Activated CD4-positive, alpha-beta T cell treated with anti-CD3 and anti-CD28 coated beads, Interleukin-2, amount 10 ng/mL, durations not matched to agents 7 days and 5 days (primary cell): ENCODE results near the gene CXCR5. TPM values are rescaled to one million over a fixed set of nuclear protein-coding genes. Genes with fewer than 3 reads are reported as not detected.
A peak's percentile ranks its signal among the peaks of the same experiment; 100 is the strongest.

Experiments
- CTCF ChIA-PET: fragments of 350-600 bp; sonication (Branson Sonifier 250); formaldehyde crosslinking; loops from one replicate; lab custom pipeline; 2021; ENCODE audit warnings: antibody characterized with exemption; lab: Charles Lee
- POLR2A ChIA-PET: fragments of 350-600 bp; sonication (Branson Sonifier 250); formaldehyde crosslinking; loops from one replicate; lab custom pipeline; 2021; ENCODE audit warnings: antibody characterized with exemption; lab: Charles Lee
- DNase-seq: peaks from one replicate; pipeline ENCODE4 v3.0.0-alpha.2; 2020
- H3K27ac Mint-ChIP-seq: one replicate; pipeline ENCODE4 v1.8.0; 2021; ENCODE audit warnings: mild to moderate bottlenecking, moderate library complexity, mixed read lengths
- H3K27me3 Mint-ChIP-seq: one replicate; pipeline ENCODE4 v1.8.0; 2021; ENCODE audit warnings: mixed read lengths
- H3K36me3 Mint-ChIP-seq: one replicate; pipeline ENCODE4 v1.8.0; 2021; ENCODE audit warnings: low read depth, mixed read lengths
- H3K4me1 Mint-ChIP-seq: one replicate; pipeline ENCODE4 v1.8.0; 2021; ENCODE audit warnings: mixed read lengths
- H3K4me3 Mint-ChIP-seq: one replicate; pipeline ENCODE4 v1.8.0; 2021; ENCODE audit warnings: mild to moderate bottlenecking, moderate library complexity, mixed read lengths
- H3K9me3 Mint-ChIP-seq: one replicate; pipeline ENCODE4 v1.8.0; 2021; ENCODE audit warnings: mixed read lengths
- total RNA-seq, 2 experiments: library from RNA; stranded (reverse); gene quantifications; one replicate each; pipeline ENCODE4 v1.2.3, GENCODE V29; 2021

CXCR5 gene
- total RNA-seq, 2 experiments from 2014 or later = 0.50 to 0.52 TPM

DNA sequence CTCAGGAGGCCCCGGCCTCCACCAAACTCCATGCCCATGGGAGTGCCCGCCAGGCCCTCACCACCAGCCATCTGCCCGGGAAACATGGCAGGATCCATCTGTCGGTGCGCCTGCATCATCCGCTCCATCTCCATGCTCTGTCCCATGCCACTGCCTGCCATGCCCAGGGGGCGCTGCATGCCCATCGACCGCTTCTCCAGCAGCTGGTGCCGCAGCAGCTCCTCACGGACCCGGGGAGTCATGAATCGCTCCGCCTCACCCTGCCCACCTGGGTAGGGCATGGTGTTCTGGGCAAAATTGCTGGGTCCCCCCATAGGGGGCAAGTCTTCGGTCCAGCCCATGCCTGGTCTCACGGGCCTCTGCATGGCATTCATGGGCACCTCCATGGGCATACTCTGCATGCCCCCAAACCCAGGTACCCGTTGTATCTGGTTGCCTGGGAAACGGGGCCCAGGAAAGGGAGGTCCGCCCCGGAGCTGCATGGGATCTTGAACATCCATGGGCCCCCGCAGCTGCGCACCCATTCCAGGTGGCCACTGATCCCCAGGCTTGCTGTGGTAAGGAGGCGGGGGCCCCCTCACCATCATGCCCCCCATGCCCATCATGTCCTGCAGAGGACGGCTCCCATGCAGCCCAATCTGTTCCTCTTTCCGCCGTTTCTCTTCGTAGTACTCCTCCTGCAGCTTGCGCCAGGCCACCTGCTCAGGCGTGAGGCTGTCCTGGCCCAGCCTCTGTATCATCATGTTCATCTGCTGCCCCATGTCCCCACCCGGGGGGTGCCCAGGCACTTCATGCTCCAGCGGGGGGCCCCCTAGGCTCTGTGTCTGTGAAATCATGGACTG lies 18.0 kb downstream of the CXCR5 start:
- ChIA-PET CTCF (interaction anchor here (1.0 kb wide), 1 partner anchor 19 kb away, joined by 4 read pairs; no protein-coding TSS in a partner anchor), POLR2A (no interaction called here)
- no peak overlapping the region for H3K4me3 Mint-ChIP-seq
- H3K4me1 Mint-ChIP-seq = peaks cover 16% of the 10 kb centered on the region
- H3K9me3 Mint-ChIP-seq = no peaks in the 10 kb centered on the region
- DNase-seq = no peak
- H3K36me3 Mint-ChIP-seq = peaks cover 46% of the 10 kb centered on the region
- peak overlapping the region; percentile 68 for H3K27ac Mint-ChIP-seq
- H3K27me3 Mint-ChIP-seq = no peaks in the 10 kb centered on the region

DNA sequence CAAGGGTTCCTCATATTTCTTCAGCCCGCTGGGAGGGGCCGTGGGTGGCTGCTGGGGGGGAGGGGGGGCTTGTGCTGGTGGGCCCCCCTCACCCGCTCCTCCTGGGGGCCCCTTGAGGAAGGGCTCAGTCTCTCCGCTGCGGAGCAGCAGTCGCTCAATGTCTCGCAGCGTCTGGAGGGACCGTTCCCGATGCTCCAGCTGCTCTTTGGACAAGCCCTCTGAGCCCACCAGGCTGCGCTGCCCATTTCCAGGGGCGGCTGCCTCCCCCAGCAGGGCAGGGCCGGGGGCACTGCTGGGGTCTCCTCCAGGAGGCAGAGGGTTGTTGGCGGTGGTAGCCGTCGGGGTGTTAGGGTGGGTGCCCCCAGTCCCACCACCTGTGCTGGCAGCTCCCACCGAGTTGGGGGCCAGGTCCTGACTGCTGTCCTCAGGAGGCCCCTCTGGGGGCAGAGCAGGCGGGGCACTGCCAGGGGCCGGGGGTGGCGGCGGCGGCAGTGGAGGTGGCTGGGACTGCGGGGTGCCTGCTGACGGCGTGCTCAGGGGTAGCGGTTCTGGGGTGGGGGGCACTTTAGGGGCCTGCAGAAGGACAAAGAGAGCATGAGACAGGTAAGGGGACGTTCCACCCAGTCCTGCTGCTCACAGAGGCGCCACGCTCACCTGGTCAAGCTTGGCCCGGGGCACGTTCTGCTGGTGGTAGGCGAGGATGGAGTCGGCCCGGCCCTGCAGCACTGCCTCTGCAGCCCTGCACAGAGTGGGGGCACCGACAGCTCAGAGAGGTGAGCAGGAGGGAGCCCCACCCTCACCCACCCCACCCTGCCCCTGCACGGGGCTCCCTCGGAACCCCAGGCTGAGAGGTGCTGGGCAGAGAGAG lies 18.9 kb downstream of the CXCR5 start:
- Mint-ChIP-seq H3K27ac (no peak overlapping the region), H3K4me3 (no peak overlapping the region), H3K4me1 (peaks cover 18% of the 10 kb centered on the region), H3K36me3 (peaks cover 51% of the 10 kb centered on the region), H3K9me3 (no peaks in the 10 kb centered on the region), H3K27me3 (no peaks in the 10 kb centered on the region)
- ChIA-PET POLR2A (interaction anchor here (0.6 kb wide), 1 partner anchor 19 kb away, joined by 5 read pairs; the partner anchor contains the start of gene CXCR5), CTCF (interaction anchor here (1.0 to 1.1 kb wide), 2 partner anchors 19 to 213 kb away, joined by 3 to 4 read pairs; no protein-coding TSS in a partner anchor)
- DNase-seq = no peak

- CTCF ChIA-PET = interaction anchor here (1.1 to 3.8 kb wide), 3 partner anchors 8 to 214 kb away, joined by 3 to 17 read pairs (median 3); no protein-coding TSS in a partner anchor
These were observed 19.7 kb downstream of the CXCR5 start for GRCh38 chr11:118903204-118904015.

GRCh38 chr11:118907051-118908042 lies 23.7 kb downstream of the CXCR5 start:
- Mint-ChIP-seq H3K27me3 (no peaks in the 10 kb centered on the region), H3K36me3 (peaks cover 46% of the 10 kb centered on the region), H3K4me3 (no peak overlapping the region), H3K4me1 (peaks cover 46% of the 10 kb centered on the region), H3K27ac (peak overlapping the region; percentile 79), H3K9me3 (no peaks in the 10 kb centered on the region)
- ChIA-PET POLR2A (no interaction called here), CTCF (interaction anchor here (0.5 to 4.3 kb wide), 9 partner anchors 12 to 537 kb away, joined by 3 to 23 read pairs (median 4); partner anchors contain the start of genes CXCR5 and UPK2)
- peak; percentile 90 for DNase-seq

More at GRCh38 chr11:118903204-118904015, 19.7 kb downstream of the CXCR5 start:
- no peaks in the 10 kb centered on the region for H3K9me3 Mint-ChIP-seq
- POLR2A ChIA-PET = no interaction called here
- peaks cover 23% of the 10 kb centered on the region for H3K4me1 Mint-ChIP-seq
- peaks cover 56% of the 10 kb centered on the region for H3K36me3 Mint-ChIP-seq
- no peak for DNase-seq
- no peak overlapping the region for H3K27ac Mint-ChIP-seq
- H3K27me3 Mint-ChIP-seq = no peaks in the 10 kb centered on the region
- no peak overlapping the region for H3K4me3 Mint-ChIP-seq

DNA sequence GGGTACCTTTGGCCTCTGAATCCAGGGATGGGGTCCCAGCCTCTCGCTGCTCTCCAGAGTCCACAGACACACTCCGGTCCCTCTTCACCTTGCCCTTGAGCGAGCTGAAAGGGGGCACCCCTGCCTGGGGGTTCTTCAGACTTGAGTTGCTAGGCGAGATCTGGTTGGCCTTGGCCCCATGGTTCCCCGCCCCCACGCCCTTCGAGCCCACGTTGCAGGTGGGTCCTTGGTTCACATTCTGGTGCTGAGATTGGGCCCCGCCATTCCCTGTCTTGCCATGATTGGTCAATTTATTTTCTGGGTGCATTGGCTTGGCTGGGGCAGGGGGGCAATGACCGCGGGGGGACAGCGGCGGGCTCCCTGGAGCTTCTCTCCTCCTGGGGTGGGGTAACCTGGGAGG lies 24.6 kb downstream of the CXCR5 start:
- no peak overlapping the region for H3K27ac Mint-ChIP-seq
- H3K4me1 Mint-ChIP-seq = peaks cover 55% of the 10 kb centered on the region
- H3K9me3 Mint-ChIP-seq = no peaks in the 10 kb centered on the region
- H3K4me3 Mint-ChIP-seq = no peak overlapping the region
- peaks cover 46% of the 10 kb centered on the region for H3K36me3 Mint-ChIP-seq
- no peaks in the 10 kb centered on the region for H3K27me3 Mint-ChIP-seq
- CTCF ChIA-PET = interaction anchor here (0.5 to 4.3 kb wide), 6 partner anchors 24 to 538 kb away, joined by 3 to 23 read pairs (median 4); partner anchors contain the start of genes CXCR5, DDX6 and UPK2
- no peak for DNase-seq
- POLR2A ChIA-PET = no interaction called here

GRCh38 chr11:118908901-118909618 lies 25.4 kb downstream of the CXCR5 start:
- ChIA-PET CTCF (interaction anchor here (0.6 to 4.3 kb wide), 6 partner anchors 14 to 546 kb away, joined by 3 to 23 read pairs (median 4); partner anchors contain the start of genes DDX6 and UPK2), POLR2A (interaction anchor here (0.6 kb wide), 1 partner anchor 112 kb away, joined by 3 read pairs; no protein-coding TSS in a partner anchor)
- H3K4me1 Mint-ChIP-seq = peaks cover 58% of the 10 kb centered on the region
- H3K36me3 Mint-ChIP-seq = peaks cover 46% of the 10 kb centered on the region
- H3K4me3 Mint-ChIP-seq = no peak overlapping the region
- no peaks in the 10 kb centered on the region for H3K9me3 Mint-ChIP-seq
- no peaks in the 10 kb centered on the region for H3K27me3 Mint-ChIP-seq
- peak overlapping the region; percentile 54 for H3K27ac Mint-ChIP-seq
- DNase-seq = no peak

DNA sequence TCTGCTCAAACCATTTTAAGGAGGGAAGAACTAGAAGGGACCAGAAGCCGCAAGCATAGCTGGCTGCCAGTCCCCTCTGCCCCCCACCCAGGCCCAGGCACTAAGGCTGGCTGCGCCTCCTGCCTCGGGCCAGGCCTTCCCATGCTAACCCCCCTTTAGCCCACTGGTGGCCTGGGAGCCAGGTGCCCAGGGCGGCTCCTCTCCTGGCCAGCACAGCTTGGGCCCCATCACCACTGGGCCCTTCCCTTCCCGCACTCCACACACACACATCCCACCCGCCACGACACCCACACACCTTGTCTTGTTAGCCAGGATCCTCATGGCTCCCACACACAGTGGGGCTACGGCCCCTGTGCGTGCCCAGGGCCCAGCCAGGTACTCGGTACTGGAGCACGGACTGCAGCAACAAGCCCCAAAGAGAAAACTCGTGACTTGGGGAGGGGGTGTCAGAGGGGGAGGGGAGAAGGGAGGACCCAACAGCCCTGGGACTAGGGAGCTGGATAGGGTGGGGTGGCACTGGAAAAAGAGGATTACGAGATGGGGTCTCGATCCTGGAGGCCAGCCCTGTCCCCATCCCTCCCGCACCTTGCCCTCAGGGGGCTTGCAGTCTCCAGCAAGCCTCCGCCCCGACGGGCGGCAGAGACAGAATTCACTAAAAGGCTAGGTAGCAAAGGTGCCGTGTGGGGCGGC lies 26.1 kb downstream of the CXCR5 start:
- Mint-ChIP-seq H3K27ac (peak overlapping the region; percentile 78), H3K4me3 (peak overlapping the region; percentile 13), H3K9me3 (no peaks in the 10 kb centered on the region), H3K4me1 (peaks cover 65% of the 10 kb centered on the region), H3K27me3 (no peaks in the 10 kb centered on the region), H3K36me3 (peaks cover 51% of the 10 kb centered on the region)
- ChIA-PET POLR2A (no interaction called here), CTCF (interaction anchor here (0.6 to 4.3 kb wide), 6 partner anchors 15 to 303 kb away, joined by 3 to 23 read pairs (median 6); partner anchors contain the start of genes DDX6 and UPK2)
- no peak for DNase-seq

GRCh38 chr11:118910309-118911112 lies 26.8 kb downstream of the CXCR5 start:
- no peaks in the 10 kb centered on the region for H3K9me3 Mint-ChIP-seq
- H3K4me1 Mint-ChIP-seq = peaks cover 73% of the 10 kb centered on the region
- H3K36me3 Mint-ChIP-seq = peaks cover 55% of the 10 kb centered on the region
- H3K27me3 Mint-ChIP-seq = no peaks in the 10 kb centered on the region
- POLR2A ChIA-PET = no interaction called here
- CTCF ChIA-PET = interaction anchor here (0.5 to 4.3 kb wide), 5 partner anchors 15 to 221 kb away, joined by 3 to 23 read pairs (median 6); partner anchors contain the start of gene UPK2
- H3K27ac Mint-ChIP-seq = peak overlapping the region; percentile 83
- H3K4me3 Mint-ChIP-seq = peak overlapping the region; percentile 72
- no peak for DNase-seq

GRCh38 chr11:118911113-118911879 lies 27.6 kb downstream of the CXCR5 start:
- H3K9me3 Mint-ChIP-seq = no peaks in the 10 kb centered on the region
- DNase-seq = no peak
- H3K4me1 Mint-ChIP-seq = peaks cover 81% of the 10 kb centered on the region
- POLR2A ChIA-PET = interaction anchor here (0.6 kb wide), 1 partner anchor 15 kb away, joined by 7 read pairs; the partner anchor contains the start of gene BCL9L
- H3K27me3 Mint-ChIP-seq = no peaks in the 10 kb centered on the region
- peak overlapping the region; percentile 72 for H3K4me3 Mint-ChIP-seq
- peaks cover 55% of the 10 kb centered on the region for H3K36me3 Mint-ChIP-seq
- CTCF ChIA-PET = interaction anchor here (1.0 to 4.3 kb wide), 7 partner anchors 16 to 221 kb away, joined by 3 to 23 read pairs (median 5); partner anchors contain the start of gene UPK2
- H3K27ac Mint-ChIP-seq = peak overlapping the region; percentile 94
